HG03095 (cell line): ENCODE measurements around the gene SRRD.
"Not testable (repeated sequence)": the region's sequence is repeated elsewhere in the genome, so short reads cannot be mapped to it uniquely, and the experiment has no call there.

ENCODE experiments used
- ATAC-seq: cut with Tn5 transposase; IDR thresholded peaks from one replicate; pipeline ENCODE4 v1.9.1; 2021; ENCODE audit warnings: moderate library complexity; ENCODE audit not compliant: unreplicated experiment

Gene SRRD, protein sequence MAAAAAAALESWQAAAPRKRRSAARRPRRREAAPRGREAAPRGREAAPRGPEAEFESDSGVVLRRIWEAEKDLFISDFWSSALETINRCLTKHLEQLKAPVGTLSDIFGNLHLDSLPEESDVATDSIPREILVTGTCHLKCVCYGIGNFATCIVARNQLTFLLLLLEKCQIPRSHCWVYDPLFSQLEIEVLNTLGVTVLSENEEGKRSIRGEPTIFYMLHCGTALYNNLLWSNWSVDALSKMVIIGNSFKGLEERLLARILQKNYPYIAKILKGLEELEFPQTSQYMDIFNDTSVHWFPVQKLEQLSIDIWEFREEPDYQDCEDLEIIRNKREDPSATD

DNA sequence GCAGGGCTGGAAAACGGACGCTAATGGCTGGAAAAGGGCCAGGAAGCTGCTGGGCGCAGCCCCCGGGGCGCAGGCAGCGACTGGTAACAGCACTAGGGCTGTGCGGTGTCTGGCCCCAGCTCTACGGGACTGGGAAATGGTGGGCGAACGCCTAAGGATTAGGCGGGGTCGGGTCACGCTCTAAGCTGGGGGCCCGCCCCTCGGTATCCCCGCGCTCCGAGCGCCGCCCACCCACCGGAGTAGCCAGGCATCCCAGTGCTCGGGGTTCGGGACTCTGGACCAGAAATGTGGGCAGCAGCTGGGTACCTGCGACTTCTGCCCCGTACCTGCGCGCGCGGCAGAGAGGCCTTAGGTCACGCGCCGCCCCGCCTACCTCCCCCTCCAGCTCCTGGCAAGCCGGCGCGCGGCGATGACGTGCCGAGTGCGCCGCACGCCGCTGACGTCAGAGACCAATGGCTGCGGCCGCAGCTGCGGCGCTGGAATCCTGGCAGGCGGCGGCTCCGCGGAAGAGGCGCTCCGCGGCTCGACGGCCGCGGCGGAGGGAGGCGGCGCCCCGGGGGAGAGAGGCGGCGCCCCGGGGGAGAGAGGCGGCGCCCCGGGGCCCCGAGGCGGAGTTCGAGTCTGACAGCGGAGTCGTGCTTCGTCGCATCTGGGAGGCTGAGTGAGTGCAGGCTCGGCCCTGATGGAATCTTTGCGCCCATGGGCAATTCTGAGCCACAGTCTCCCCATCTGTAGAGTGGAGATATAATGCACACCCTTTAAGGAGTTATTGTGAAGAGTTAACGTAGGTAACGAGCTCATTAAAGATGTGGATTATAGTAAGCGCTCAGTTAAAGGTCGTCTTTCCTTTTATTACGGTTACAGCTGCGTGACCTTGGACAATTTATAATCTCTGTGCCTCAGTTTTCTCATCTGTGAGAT lies at the start of gene SRRD, which contains the start of gene HPS4:
SRRD (plus strand) TSS at position 439 of the 921 bp plus-strand sequence; CDS start at position 453, 14 bp downstream.
HPS4 (minus strand) TSS at position 345 of the 921 bp plus-strand sequence. CDS start 2,021 bp downstream, outside the sequence.
- ATAC-seq: peak; percentile 51

- ATAC-seq: no peak
Observed at GRCh38 chr22:26435327-26436093, 48.2 kb upstream of the SRRD start.

- ATAC-seq: no peak
Observed at GRCh38 chr22:26436903-26437515, 46.7 kb upstream of the SRRD start.

GRCh38 chr22:26437694-26438392 lies 45.8 kb upstream of the SRRD start:
- no peak for ATAC-seq

- not testable (repeated sequence) for ATAC-seq
Observed at GRCh38 chr22:26438776-26439175, 44.9 kb upstream of the SRRD start.

GRCh38 chr22:26439559-26439958 lies 44.1 kb upstream of the SRRD start:
- ATAC-seq: no peak

GRCh38 chr22:26442086-26442756 lies 41.5 kb upstream of the SRRD start:
- no peak for ATAC-seq

DNA sequence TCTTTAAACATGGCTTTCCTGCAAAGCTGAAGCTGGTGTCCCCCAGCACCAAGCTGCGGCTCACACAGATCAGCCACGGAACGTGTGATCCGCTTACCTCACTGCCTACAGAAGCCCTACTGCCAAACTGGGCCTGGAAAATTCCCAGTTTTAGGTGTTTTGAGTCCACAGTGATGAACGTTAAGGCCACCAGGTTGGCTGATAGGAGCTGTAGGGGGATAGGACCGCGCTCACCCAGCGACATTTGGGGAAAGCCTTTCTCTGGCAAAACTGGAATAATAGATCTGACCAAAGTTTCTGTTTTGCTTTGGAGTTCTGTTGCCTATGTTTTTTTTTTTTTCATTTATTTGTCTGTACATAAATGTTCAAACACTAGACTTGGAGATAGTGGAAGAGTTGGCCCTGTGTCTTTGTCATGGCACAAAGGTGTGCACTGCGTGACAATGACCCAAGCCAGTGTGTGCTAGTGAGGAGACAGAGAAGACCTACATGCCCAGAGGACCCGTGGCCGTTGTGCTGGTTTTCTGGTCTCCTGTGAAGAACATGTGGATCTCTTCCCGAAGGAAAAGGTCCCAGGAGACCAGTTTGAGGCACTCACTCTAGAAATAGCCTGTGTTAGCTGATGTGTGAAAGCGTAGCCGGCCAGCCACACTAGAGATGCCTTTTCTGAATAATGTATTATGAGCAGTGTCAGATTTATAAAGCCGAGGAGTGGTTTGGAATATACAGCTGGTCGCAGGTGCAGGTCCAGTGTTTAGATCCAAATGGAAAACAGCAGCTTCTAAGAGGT lies 39.6 kb upstream of the SRRD start:
- ATAC-seq: no peak

GRCh38 chr22:26444777-26445176 lies 38.9 kb upstream of the SRRD start:
- ATAC-seq: no peak

GRCh38 chr22:26445577-26446275 lies 38.0 kb upstream of the SRRD start:
- no peak for ATAC-seq

GRCh38 chr22:26446808-26447515 lies 36.7 kb upstream of the SRRD start:
- ATAC-seq: no peak

- ATAC-seq: no peak
Observed at GRCh38 chr22:26447584-26448329, 35.9 kb upstream of the SRRD start.

- ATAC-seq: no peak
Observed at GRCh38 chr22:26448334-26448733, 35.3 kb upstream of the SRRD start.

- no peak for ATAC-seq
Observed at GRCh38 chr22:26448941-26449340, 34.7 kb upstream of the SRRD start.

- no peak for ATAC-seq
Observed at GRCh38 chr22:26450453-26451185, 33.1 kb upstream of the SRRD start.
